HG03565 (cell line): ENCODE data around the gene YEATS2.

Experiments
- ATAC-seq: cut with Tn5 transposase; IDR thresholded peaks from one replicate; pipeline ENCODE4 v1.9.1; 2021; ENCODE audit warnings: mild to moderate bottlenecking, moderate library complexity; ENCODE audit not compliant: unreplicated experiment

YEATS2 gene

DNA sequence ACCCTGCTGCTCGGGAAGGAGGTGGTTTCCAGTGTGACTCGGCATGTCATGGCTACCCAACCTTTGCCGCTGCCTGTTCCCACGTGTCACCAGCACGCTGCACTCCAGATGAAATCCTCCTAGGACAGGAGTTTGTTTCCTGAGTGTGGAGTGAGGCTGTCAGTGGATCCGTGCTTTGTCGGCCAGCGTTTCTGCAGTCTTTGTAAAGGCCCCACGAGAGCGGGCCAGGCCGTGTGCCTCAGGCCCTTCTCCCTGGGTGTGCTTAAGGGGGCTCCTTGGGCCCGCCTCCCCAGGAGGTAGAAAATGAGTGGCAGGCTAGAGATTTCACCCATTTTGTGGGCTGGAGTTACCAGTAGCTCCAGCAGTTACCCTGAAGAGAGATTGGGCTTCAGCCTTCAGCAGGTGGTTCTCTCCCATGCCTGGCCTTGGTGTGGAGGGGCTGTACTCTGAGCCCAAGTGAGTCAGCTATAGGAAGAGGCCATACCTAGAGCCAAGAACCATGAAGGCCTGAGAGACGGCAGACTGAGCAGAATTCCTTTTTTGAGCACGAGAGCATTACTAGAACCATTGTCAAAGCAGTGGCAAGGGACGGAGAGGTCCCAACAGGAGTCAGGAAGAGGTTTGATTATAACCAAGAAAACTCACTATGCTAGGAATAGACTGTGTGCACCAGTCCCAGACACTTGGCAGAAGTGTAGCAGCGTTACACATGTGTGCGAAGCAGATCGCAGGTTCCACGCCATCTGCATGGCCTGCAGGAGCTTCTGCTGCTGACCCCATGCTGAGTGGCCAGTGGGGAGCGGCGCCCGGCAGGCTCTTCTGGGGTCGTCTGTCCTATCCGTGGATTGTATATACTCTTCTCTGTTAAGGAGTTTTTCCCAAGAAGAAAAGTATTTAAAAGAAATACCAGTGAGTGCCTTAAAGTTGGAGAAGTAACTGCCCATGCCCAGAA, 113.3 kb downstream of the YEATS2 start:
- ATAC-seq, result no peak

DNA sequence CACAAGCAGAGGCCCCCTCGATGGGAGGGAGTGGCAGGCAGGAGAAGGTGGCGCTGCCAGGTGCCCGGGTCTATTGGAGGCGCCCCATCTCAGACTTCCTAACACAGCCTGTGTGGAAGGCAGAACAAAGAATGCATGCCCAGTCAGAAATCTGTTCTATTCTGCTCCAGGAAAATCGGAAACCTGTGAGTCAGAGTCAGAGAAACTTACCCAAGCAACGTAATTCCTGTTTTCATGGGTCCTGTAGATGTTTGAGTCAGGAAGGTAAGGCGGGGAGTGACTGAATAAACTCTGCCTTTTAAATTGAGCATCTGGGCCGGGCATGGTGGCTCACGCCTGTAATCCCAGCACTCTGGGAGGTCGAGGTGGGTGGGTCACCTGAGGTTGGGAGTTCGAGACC, 114.0 kb downstream of the YEATS2 start:
- ATAC-seq, result no peak

DNA sequence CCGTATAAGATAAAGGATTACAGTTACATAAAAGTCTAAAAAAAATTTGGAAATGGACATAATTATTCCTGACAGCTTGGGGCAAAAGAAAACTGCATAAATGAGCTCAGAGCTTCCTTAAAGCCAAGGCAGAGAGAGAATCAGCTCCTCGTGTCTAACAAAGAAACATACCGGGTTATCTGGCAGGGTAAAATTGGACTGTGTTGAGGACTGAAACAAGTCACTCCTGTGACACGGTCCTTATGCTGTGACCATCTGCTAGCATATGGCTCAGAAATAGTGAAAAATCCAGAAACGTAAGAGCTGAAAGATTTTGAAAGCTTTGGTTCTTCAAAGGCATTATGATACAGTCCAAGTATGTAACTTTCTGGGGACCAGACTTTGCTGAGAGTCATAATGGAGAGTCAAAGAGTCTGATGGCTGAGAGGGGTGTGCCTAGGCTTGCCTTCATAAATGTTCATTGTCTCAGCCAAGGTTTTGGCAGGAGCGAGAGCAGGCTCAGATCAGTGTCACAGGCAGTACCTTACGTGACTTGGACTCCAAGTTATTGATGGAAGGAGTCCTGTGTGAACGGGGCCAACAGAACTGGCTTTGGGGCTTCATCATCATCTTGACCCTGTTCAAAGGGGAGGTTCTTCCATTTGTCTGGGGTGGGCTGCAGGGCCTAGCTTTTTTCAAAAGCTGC, 115.3 kb downstream of the YEATS2 start:
- no peak for ATAC-seq

DNA sequence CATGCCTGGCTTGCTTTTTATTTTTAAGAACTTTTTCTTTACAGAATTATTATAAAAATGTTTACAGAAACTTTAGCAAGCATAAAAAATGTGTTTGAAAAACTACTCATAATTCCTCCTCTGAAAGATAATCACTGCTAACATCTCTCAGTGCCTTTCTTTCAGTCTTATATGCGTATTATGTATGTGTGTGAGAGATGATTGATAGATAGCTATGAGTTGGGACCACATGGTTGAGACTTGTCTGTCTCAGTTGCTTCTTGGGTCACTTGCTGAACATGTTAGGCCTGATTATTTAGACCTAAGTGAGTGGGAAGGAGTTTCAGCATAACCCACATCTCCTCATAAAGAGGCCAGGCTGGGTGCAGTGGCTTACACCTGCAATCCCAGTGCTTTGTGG, 116.6 kb downstream of the YEATS2 start:
- no peak for ATAC-seq

DNA sequence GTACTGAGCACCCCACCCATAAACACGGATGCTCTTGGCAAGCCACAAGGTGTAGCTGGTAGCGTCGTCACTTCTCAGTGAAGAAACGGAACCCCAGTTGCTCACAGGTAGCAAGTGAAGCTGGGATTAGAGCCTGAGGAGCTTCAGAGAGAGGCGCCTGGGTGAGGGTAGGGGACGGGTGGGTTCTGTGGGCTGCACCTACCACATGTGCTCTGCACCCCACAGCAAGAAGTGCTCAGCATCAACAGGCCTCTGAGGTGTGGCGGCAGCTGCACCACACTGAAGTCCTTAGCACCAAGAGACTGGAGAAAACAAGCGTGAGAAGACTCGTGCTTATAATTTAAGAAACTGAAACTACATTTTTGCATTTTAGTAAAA, 118.0 kb downstream of the YEATS2 start:
- no peak for ATAC-seq

DNA sequence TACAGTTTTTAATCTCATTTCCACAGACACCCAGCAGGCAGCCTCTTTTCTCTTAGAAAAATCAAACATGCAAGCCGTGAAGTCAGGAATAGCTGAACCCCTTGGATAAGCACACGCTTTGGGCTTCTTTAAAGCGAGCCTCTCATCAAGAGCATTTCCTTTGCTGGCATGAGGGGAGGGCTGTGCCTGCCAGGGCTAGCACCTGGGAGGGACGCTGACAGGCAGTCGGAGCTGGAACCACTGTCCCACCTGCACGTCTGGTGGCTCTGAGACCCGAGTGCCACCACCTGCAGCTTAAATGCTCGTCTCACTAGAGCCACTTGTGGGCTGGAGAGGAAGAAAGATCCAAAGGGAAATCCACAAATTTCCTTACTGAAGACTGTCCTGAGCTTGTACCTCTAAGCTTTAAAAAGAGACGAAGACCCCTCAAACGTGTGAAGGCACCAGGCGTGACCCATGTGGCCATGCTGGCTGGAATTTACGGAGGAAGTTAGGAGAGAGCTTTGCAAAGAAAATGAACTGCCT, 118.4 kb downstream of the YEATS2 start:
- no peak for ATAC-seq

DNA sequence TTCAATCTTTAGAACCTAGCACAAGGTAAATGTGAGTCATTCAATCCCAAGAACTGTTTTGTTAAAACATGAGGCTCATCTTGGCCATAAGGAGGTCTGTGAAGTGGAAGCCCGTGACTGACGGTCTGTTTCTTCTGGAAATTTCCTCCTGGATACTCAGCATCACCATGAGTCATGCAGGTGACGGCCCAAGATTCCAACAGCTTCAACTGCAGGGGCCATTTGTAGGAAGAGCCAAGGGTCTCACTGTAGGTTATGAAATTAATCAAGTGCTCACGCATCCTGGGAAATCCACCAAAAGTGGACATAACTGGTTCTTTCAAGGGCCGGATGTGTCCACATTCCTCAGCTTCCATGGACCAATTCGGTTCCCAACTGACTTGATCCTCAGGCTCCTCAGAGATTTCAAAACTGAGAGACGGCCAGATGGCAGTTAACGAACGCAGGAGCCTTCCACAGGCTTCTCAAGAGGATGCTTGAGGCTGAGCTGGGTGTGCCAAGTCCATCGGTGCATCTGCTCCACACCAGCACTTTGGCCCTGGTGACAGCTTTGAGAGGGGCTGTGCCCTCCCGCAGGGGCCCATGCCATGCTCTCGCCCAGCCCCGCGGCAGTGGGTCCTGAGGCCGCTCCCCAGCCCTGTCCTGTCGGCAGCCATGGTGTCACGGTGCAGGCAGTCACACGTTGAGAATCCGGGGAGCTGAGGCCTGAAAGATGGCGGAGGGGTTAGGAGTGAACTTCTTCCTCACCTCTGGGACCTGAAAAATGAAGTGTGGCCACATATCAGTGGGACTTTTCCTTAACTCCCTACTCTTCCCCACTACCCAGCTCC, 119.3 kb downstream of the YEATS2 start:
- ATAC-seq, result no peak

DNA sequence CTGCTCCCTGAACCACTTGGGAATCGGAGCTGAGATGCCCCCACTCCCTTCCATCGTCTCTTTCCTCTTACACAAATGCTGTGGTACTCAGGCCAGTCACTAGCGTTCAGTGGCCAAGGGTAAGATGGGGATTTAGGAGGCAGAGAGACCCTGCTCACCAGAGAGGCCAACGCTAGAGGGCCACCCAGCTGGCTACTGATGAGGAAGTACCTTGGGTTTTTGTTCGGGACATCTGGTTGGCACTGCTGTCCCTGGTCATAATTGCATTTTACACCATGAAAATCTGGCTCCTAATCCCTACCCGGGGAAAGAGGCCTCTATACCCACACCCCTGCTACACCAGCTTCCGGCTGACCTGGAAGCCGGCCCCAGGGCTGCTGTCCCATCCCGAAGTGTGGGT, 120.0 kb downstream of the YEATS2 start:
- ATAC-seq, result no peak

DNA sequence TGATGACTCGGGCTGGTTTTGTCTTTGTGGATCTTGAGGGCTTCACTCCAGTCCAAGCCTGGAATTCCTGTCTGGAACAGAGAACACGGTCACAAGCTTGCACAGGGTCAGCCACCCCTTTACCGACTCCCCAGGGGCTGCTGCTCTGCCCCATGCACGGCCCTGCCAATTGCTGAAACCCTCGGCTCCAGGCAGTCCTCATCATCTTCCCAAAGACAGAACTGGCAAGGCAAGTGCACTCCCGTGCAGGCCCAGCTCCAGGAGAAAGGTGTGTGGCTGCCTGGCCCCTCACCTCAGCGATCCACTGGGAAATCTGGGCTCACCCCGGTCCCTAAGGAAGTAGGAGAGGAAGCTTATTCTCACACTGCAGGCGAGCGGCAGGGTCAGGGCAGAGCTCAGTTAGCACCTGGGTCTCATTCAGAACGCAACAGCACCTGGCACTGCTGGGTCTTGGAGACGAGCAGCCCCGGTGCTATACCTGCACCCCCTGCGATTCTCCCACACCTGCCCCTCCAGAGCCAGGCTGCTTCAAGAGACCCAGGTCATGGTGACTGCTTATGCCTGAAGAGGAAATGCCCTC, 120.5 kb downstream of the YEATS2 start:
- ATAC-seq, result no peak

DNA sequence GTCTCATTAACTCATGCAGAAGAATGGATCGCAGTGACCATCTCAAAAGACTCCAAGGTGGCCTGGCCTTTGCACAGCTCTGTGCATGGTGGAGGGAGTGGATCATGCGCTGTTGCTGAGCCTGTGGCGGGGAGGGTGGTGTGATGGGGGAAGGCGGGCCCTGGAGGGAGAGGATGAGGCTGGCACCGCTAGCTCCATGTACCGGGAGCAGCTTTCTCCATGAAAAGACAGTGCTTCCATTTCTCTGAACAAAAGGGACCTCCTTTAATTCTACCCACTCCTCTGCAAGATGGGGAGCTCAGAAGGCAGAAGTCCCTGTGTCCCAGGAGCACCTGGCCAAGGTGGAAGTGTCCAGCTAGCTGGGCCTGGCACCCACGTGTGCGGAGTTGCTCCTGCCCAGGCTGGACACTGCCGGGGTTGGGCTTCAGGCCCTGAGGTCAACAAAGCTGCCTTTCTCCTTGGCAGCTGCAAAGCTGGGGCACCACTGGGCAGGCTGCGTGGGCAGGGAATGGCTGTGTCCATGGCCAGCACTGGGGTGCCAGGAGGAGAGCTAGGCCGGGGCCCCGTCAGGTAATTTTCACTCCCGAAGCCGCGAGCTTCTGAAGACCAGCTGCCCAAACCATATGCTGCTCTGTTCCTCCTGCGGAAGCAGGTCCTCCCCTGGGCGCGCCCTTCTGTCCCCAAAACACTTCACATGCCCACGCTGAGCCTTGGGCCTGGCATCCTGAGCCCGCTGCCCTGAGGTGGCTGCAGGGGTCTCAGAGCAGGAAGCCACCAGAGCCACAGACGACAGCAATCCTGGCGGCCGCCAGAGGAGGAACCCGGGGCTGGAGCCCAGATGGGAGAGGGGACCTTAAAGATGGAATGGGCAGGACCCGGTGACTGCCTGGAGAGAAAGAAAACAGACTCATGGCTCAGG, 121.4 kb downstream of the YEATS2 start:
- ATAC-seq, result no peak

DNA sequence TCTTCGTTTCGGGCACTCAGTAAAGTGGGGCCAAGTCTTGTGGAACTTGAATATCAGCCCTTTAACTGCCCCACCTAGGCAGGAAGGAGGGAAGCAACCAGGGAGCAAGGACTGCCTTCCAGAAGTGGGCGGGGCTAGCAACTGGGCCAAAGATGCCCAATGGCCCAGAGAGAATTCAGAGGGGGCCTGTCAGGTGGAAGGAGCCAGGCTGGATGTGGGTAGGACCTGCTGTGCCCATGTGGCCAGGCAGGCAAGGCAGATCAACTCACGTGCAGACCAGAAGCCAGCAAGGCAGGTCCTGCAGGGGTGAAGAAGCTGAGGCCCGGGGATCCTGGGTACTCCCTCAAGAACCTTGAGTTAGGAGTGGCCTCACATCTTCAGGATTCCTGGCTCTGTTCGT, 122.2 kb downstream of the YEATS2 start:
- no peak for ATAC-seq

DNA sequence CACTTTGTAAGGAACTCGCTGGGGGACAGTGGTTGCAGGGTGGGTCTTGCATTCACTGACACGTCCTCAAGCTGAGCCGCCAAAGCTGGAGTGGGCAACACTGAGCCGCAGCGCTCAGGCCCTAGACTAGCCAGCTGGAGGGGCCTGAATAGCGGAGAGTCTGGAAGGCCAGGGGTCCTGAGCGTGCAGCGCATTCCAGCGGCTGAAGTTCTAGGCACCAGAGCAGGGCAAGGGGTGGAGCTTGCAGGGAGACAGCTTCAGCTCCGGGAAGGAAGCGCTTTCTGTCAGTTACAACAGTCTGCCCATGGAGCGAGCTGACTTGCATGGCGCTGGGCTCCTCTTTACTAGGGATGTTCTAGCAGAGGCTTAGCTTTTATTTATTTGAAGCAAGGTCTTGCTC, 125.0 kb downstream of the YEATS2 start:
- ATAC-seq, result no peak

DNA sequence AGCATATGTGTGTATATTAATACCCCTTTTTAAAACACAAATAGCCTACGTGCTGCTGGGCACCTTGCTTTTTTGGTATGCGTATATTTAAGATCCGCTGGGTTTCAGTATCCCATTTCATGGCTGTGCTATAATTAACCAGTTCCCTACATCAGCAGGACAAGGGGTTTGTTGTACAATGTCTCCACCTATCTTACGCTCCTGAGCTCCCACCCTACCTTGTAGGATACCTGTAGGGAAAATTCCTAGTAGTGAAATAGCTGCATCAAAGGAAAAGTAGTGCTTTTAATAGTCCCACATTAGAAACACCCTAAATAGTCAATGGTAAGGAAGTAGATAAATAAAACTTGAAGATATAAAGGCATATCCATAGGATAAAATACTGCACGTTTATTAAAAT, 126.4 kb downstream of the YEATS2 start:
- no peak for ATAC-seq

DNA sequence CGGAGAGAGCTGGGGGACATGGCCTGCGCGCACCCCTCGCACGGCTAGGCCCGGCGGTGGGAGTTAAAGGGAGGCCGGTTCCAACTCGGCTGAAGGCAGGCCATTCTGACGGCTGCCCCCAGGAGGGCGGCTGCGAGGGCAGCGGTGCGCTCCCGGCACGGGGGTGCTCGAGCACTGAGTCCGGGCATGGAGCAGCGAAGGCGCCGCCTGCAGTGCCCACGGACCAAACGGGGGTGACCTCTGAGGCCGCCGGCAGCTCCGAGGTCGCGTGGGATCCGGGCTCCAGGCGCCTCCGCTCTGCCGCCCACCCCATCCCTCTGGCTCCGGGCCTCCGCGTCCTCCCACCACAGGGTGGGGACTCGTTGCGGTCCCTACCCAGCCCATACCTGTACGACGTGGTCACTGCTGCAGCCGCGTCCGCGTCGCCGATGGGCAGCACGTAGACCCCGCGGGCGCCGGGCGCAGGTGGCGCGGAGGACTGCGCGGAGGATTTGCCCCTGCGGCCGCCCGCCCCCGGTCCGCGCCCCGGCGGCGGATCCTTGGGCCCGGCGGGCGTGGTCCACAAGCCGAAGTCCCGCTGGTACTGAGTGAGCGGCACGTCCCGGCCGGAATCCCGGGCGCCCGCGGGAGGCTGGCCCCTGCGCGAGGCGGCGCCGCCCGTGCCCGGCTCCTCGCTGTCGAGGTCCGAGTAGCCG, 127.3 kb downstream of the YEATS2 start:
- ATAC-seq, result peak; percentile 23

DNA sequence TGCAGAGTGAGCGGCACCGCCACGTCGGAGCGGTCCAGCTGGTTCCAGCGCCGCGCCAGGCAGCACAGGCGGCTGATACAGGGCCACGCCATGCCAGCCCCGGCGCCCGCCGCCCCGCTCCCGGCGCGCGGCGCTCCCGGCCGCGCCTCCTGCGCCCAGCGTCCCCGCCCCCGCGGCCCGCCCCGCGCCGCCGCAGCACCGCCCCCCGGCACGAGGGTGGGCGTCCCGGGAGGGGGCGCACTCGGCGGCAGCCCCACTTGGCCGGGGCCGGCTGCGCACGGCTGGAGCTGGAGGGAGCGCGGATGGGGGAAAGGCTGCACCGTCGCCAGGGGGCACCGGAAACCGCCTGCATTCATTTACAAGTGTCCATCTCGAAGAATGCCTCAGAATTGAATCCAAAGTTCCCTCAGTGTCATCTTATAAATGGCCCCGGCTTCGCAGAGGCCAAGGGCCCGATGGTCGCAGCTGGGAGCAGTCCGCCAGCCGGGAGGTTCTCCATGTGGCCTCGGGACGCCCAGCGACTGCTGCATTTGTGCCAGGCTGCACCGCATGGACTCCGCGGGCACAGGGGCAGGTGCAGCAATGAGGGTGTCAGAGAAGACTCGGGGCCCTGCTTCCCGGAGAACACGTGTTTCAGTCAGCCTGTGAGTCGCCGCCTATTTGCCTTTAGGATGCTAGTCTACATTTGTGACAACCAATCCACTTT, 128.0 kb downstream of the YEATS2 start, which contains the start of gene MAP6D1:
Gene MAP6D1 (minus strand): TSS at position 122 of the 706 bp plus-strand sequence. CDS start 30 bp downstream, at position 92.
- peak; percentile 41 for ATAC-seq

DNA sequence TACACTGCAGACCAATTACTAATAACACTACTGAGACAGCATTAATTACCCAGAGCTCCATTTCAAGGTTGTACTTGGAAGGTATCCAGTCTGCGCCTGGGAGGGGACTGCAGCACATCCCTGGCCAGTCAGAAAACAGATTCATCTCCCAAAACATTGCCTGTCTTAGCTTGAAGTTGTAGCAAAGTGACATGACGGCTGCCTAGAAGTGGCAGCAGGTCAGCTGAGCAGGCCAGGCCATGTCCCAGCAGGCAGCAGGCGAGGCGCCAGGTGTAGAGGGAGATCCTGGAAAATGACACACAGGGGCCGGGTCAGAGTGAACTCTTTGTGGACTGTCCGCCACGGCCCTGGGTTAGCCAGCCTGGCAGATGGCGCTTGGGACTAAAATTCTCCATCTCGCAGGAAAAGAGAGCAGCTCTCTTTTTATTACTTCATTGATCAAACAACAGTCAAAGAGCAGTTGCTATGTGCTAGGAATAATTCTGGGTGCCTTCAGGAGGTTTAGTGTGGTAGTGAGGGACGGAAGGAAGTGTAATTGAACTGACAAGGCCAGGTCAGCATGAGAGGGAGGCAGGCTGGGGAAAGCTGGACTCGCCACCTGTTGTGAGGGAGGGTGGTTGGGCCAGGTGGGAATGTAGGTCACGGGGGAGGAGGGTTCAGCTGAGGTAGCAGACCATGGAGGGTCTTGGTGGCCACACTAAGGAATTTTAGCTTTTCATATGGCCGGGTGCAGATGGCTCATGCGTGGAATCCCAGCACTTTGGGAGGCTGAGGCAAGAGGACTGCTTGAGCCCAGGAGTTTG, 129.1 kb downstream of the YEATS2 start:
- no peak for ATAC-seq

DNA sequence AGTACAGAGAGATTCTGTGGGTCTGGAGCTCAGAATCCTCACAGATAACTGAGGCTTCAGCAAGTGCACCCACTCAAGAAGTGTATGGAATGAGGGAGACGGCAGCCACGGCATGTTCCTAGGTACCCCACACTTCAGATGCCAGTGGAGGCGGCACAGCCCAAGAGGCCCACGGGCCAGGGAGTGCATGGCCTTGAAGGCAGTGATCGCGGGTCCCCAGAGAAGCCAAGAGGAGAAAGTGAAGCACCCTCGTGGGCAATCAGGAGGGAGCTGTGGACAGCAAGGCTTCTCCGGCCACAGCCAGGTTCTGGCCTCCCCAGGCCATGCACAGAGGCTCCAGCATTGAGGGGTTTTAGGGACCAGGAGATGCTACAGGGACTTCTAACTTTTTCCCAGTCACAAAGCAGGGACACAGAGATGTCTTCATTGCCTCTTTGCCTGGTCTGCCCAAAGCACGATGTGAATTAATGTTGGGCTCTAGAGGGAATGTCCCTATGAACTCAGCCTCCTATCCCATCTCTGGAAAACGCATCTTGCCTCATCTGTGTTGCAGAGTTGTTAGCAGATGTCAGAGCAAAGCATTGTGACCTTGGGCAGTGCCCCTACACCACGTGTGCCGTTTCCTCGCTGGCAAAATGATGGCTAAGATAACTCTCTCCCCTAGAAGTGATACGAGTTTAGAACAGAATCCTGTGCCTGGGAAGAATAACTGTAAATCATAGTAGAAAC, 130.4 kb downstream of the YEATS2 start:
- ATAC-seq, result no peak
